GM21360 (cell line): Measurements from ENCODE around the gene CYP1A2.

Experiments used
- ATAC-seq: cut with Tn5 transposase; IDR thresholded peaks from one replicate; pipeline ENCODE4 v1.9.1; 2021; ENCODE audit warnings: mild to moderate bottlenecking, moderate library complexity; ENCODE audit not compliant: unreplicated experiment

Gene CYP1A2

GRCh38 chr15:74802862-74803447 is 54.3 kb downstream of the CYP1A2 start:
- no peak for ATAC-seq

- no peak for ATAC-seq
Observed at GRCh38 chr15:74804935-74805334, 56.3 kb downstream of the CYP1A2 start.
